ENCODE data around the gene TP53TG3F.
"Not testable (repeated sequence)": the region's sequence is repeated elsewhere in the genome, so short reads cannot be mapped to it uniquely, and the experiment has no call there.

TP53TG3F gene

GRCh38 chr16:33459312-33459711 is at the start of gene TP53TG3F:
TSS of gene TP53TG3F (plus strand) at chr16:33459612. CDS start at chr16:33459680, 68 bp downstream.
- DNase-seq, result not testable (repeated sequence)

GRCh38 chr16:33491611-33492010 is 32.2 kb downstream of the TP53TG3F start:
- DNase-seq, result not testable (repeated sequence)

GRCh38 chr16:33507231-33507630 is 47.8 kb downstream of the TP53TG3F start:
- not testable (repeated sequence) for DNase-seq

- not testable (repeated sequence) for DNase-seq
Observed at GRCh38 chr16:33509070-33509469, 49.7 kb downstream of the TP53TG3F start.

- DNase-seq, result not testable (repeated sequence)
Observed at GRCh38 chr16:33509906-33510305, 50.5 kb downstream of the TP53TG3F start.

Measured in inflammatory macrophage treated with lipopolysaccharide for 4 hours (primary cell).